ENCODE data around the gene UFL1. TPM values are rescaled to one million over a fixed set of nuclear protein-coding genes. Genes with fewer than 3 reads are reported as not detected.
A peak's percentile ranks its signal among the peaks of the same experiment; 100 is the strongest.

The UFL1 gene
- total RNA-seq, 1 experiment from 2014 or later = 12.7 TPM

DNA sequence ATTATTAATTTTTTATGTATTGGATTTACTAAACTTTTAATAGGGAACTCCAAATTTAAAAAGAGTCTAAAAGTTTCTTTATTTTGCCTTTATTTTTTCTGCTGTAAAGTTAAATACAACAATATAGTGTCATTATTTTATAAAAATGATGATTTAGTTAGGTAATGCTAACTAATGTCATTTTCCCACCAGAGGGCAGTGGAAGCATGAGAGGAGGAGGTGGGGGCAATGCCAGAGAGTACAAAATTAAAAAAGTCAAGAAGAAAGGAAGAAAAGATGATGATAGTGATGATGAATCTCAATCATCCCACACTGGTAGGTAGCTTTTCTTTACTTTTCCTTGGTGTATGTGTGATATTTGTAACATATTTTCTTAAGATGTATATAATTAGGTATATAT is 21.1 kb downstream of the UFL1 start:
- no peak overlapping the region for H3K27ac Mint-ChIP-seq
- H3K36me3 Mint-ChIP-seq (ENCODE audit: insufficient read depth in 1 of 3, low read depth in 3 of 3) = peaks cover 0 to 34% (median 31%) of the 10 kb centered on the region in 3 experiments; a peak in 5 of 7 replicates
- no peak overlapping the region for H3K18ac ChIP-seq (ENCODE audit: insufficient read length, low read depth, low read length)
- no peak overlapping the region for H4K91ac ChIP-seq (ENCODE audit: insufficient read length, low read depth, low read length)
- no peaks in the 10 kb centered on the region for H3K9me3 Mint-ChIP-seq
- no peak overlapping the region for H2BK120ac ChIP-seq (ENCODE audit: low read depth, low read length, poor library complexity, severe bottlenecking)
- H3K56ac ChIP-seq (ENCODE audit: insufficient read length, low read depth, low read length) = no peak overlapping the region
- no peak overlapping the region for H2AFZ ChIP-seq (ENCODE audit: low read length)
- H3K4me2 ChIP-seq (ENCODE audit: insufficient read depth, insufficient read length, low read length) = no peak overlapping the region
- TF ChIP-seq, protein P1, sequence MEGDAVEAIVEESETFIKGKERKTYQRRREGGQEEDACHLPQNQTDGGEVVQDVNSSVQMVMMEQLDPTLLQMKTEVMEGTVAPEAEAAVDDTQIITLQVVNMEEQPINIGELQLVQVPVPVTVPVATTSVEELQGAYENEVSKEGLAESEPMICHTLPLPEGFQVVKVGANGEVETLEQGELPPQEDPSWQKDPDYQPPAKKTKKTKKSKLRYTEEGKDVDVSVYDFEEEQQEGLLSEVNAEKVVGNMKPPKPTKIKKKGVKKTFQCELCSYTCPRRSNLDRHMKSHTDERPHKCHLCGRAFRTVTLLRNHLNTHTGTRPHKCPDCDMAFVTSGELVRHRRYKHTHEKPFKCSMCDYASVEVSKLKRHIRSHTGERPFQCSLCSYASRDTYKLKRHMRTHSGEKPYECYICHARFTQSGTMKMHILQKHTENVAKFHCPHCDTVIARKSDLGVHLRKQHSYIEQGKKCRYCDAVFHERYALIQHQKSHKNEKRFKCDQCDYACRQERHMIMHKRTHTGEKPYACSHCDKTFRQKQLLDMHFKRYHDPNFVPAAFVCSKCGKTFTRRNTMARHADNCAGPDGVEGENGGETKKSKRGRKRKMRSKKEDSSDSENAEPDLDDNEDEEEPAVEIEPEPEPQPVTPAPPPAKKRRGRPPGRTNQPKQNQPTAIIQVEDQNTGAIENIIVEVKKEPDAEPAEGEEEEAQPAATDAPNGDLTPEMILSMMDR (conservative IDR thresholded peaks at IDR 0.05) = peak; percentile 69
- no peak overlapping the region for H2BK20ac ChIP-seq (ENCODE audit: low read depth, low read length, poor library complexity, severe bottlenecking)
- no peak for DNase-seq
- no peak overlapping the region for H3K27ac ChIP-seq (ENCODE audit: insufficient read length, low read depth, low read length)
- H2BK12ac ChIP-seq (ENCODE audit: insufficient read length, low read depth, low read length) = no peak overlapping the region
- H3K79me2 ChIP-seq (ENCODE audit: insufficient read depth, low read length) = no peaks in the 10 kb centered on the region
- no peak overlapping the region for H2AK5ac ChIP-seq (ENCODE audit: insufficient read length, low read length)
- H3T11ph ChIP-seq (ENCODE audit: low read length) = no peak overlapping the region
- H3K23ac ChIP-seq (ENCODE audit: insufficient read length, low read depth, low read length) = no peak overlapping the region
- no peak overlapping the region for H3K4me3 Mint-ChIP-seq
- H3K27me3 Mint-ChIP-seq (ENCODE audit: low read depth) = no peaks in the 10 kb centered on the region
- no peak overlapping the region for H2BK5ac ChIP-seq (ENCODE audit: insufficient read length, low read length)
- no peaks in the 10 kb centered on the region for H3K4me1 Mint-ChIP-seq
- H2BK15ac ChIP-seq (ENCODE audit: low read depth, low read length) = no peak overlapping the region
- no peaks in the 10 kb centered on the region for H3K27me3 ChIP-seq (ENCODE audit: insufficient read depth, low read length)
- H3K79me1 ChIP-seq (ENCODE audit: insufficient read depth, low read depth, low read length, poor library complexity, severe bottlenecking) = no peaks in the 10 kb centered on the region
- H3K23me2 ChIP-seq (ENCODE audit: insufficient read length, low read depth, low read length, poor library complexity, severe bottlenecking) = no peaks in the 10 kb centered on the region
- no peak overlapping the region for H3K14ac ChIP-seq (ENCODE audit: insufficient read depth, low read length)
- no peaks in the 10 kb centered on the region for H3K4me1 ChIP-seq (ENCODE audit: insufficient read depth, low read length)
- no peak overlapping the region for H4K5ac ChIP-seq (ENCODE audit: insufficient read length, low read depth, low read length)
- H3K4ac ChIP-seq (ENCODE audit: low read depth, low read length) = no peak overlapping the region
- no peaks in the 10 kb centered on the region for H4K20me1 ChIP-seq (ENCODE audit: control insufficient read depth, insufficient read depth, insufficient read length)
- no peaks in the 10 kb centered on the region for H3K9me3 ChIP-seq (ENCODE audit: control insufficient read depth, low read depth, low read length)
- no peak overlapping the region for H4K8ac ChIP-seq (replicated peaks; ENCODE audit: insufficient read length, low read depth, low read length)
- H3K9ac ChIP-seq (ENCODE audit: extremely low read depth, insufficient read length, low read length) = no peak overlapping the region
